Parathyroid adenoma (tissue), 2 donors: ENCODE results near the gene BCAR1.
"Not testable (repeated sequence)": the region's sequence is repeated elsewhere in the genome, so short reads cannot be mapped to it uniquely, and the experiment has no call there.

Experiments used
- H2AFZ ChIP-seq: fragments of 300-600 bp; sonication (generic); one replicate; pipeline ENCODE4 v1.7.0; 2017; ENCODE audit warnings: antibody characterized with exemption, mild to moderate bottlenecking
- H3K27ac ChIP-seq: fragments of 300-600 bp; sonication (generic); one replicate; pipeline ENCODE4 v1.7.0; 2017
- H3K27me3 ChIP-seq: fragments of 300-600 bp; sonication (generic); one replicate; pipeline ENCODE4 v1.7.0; 2017; ENCODE audit warnings: low read length; ENCODE audit not compliant: control insufficient read depth, insufficient read depth
- H3K36me3 ChIP-seq: fragments of 300-600 bp; sonication (generic); one replicate; pipeline ENCODE4 v1.7.0; 2017; ENCODE audit warnings: low read length; ENCODE audit not compliant: control insufficient read depth, insufficient read depth
- H3K4me1 ChIP-seq: fragments of 300-600 bp; sonication (generic); one replicate; pipeline ENCODE4 v1.7.0; 2017; ENCODE audit warnings: control low read depth
- H3K4me2 ChIP-seq: fragments of 300-600 bp; sonication (generic); one replicate; pipeline ENCODE4 v1.7.0; 2017; ENCODE audit warnings: low read length
- H3K4me3 ChIP-seq: fragments of 300-600 bp; sonication (generic); one replicate; pipeline ENCODE4 v1.7.0; 2017; ENCODE audit warnings: low read depth, low read length
- H3K79me2 ChIP-seq: fragments of 300-600 bp; sonication (generic); one replicate; pipeline ENCODE4 v1.7.0; 2017; ENCODE audit warnings: control low read depth
- H3K9ac ChIP-seq: fragments of 300-600 bp; sonication (generic); one replicate; pipeline ENCODE4 v1.7.0; 2017; ENCODE audit warnings: mild to moderate bottlenecking
- H3K9me3 ChIP-seq: fragments of 300-600 bp; sonication (generic); one replicate; pipeline ENCODE4 v1.7.0; 2017; ENCODE audit warnings: low read length; ENCODE audit not compliant: control insufficient read depth
- CTCF ChIP-seq: fragments of 300-600 bp; sonication (generic); IDR thresholded peaks from one replicate; pipeline ENCODE4 v1.7.0; 2017; ENCODE audit warnings: antibody characterized with exemption, mild to moderate bottlenecking
- donor health status: primary hyperparathyroidism.

BCAR1 gene

DNA sequence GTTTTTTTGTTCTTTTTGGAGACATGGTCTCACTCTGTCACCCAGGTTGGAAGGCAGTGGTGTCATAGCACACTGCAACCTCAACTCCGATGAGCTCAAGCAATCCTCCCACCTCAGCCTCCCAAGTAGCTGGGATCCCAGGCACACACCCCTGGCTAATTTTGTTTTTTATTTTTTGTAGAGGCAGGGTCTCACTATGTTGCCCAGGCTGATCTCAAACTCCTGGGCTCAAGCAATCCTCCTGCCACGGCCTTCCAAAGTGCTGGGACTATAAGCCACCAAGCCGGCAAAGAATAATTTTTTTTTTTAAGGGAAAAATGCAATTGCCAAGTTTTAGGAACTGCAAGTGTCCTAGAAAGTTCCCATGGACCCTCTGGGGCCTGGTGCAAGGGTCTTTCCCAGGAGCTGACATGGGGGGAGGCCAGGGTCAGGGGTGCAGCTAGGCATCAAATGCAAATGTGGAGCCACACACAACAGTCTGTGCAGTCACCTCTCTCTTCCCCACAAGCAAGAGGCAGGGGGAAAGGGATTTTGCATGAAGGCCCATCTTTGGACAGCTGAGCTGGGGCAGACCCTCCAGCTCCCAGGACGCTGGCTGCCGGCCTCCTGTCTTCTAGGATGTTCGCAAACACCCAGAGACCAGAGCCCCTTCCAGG lies 20.1 kb upstream of the BCAR1 start:
- no peak overlapping the region for H3K4me3 ChIP-seq
- H3K79me2 ChIP-seq, result no peaks in the 10 kb centered on the region
- TF ChIP-seq CTCF, result no peak
- H3K9ac ChIP-seq, result no peak overlapping the region
- no peak overlapping the region for H3K4me2 ChIP-seq
- no peak overlapping the region for H3K27ac ChIP-seq
- H3K9me3 ChIP-seq, result no peaks in the 10 kb centered on the region
- no peaks in the 10 kb centered on the region for H3K36me3 ChIP-seq
- H3K27me3 ChIP-seq, result no peaks in the 10 kb centered on the region
- H3K4me1 ChIP-seq, result peaks cover 1% of the 10 kb centered on the region
- no peak overlapping the region for H2AFZ ChIP-seq

GRCh38 chr16:75269358-75269757 lies 17.9 kb upstream of the BCAR1 start:
- H3K9me3 ChIP-seq, H3K4me3 ChIP-seq, H3K27ac ChIP-seq, H3K36me3 ChIP-seq, H3K79me2 ChIP-seq, H2AFZ ChIP-seq, H3K9ac ChIP-seq, H3K4me1 ChIP-seq, H3K27me3 ChIP-seq: not testable (repeated sequence)
- H3K4me2 ChIP-seq, result peak overlapping the region; percentile 53

DNA sequence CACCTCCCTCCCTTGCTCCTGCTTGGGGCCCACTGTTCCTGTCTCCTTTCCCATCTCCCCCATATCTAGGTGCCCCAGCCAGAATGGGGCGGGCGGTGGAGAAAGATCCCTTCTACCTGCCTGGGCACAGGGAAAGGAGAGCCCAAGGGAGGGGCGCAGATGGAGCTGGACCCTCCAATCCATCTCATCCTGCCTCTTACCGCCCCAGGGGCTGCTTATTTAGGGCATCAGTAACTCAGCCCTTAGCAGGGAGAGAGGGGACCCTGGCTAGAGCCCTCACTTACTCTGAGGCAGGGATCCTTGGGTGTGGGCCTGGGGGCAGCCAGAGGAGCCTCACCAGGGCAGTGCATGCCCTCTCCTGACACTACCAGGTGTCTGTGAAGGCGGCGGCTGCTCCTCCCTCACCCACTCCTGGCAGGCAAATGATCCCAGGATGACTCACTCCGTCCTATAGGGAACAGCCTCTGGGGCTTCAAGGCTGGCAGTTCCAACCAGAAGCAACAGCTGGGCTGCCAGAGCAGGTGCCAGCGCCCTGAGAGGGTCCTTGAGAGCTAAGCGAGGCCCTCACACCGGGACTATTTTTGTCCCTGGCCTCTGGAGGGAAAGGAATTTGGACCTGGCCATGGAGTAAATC lies 16.3 kb upstream of the BCAR1 start:
- no peak overlapping the region for H3K4me2 ChIP-seq
- H3K27ac ChIP-seq, result no peak overlapping the region
- peaks cover 5% of the 10 kb centered on the region for H3K79me2 ChIP-seq
- peaks cover 23% of the 10 kb centered on the region for H3K4me1 ChIP-seq
- no peaks in the 10 kb centered on the region for H3K27me3 ChIP-seq
- H3K9ac ChIP-seq, result no peak overlapping the region
- no peaks in the 10 kb centered on the region for H3K9me3 ChIP-seq
- H3K36me3 ChIP-seq, result no peaks in the 10 kb centered on the region
- peak overlapping the region; percentile 13 for H2AFZ ChIP-seq
- TF ChIP-seq CTCF, result no peak
- H3K4me3 ChIP-seq, result no peak overlapping the region

DNA sequence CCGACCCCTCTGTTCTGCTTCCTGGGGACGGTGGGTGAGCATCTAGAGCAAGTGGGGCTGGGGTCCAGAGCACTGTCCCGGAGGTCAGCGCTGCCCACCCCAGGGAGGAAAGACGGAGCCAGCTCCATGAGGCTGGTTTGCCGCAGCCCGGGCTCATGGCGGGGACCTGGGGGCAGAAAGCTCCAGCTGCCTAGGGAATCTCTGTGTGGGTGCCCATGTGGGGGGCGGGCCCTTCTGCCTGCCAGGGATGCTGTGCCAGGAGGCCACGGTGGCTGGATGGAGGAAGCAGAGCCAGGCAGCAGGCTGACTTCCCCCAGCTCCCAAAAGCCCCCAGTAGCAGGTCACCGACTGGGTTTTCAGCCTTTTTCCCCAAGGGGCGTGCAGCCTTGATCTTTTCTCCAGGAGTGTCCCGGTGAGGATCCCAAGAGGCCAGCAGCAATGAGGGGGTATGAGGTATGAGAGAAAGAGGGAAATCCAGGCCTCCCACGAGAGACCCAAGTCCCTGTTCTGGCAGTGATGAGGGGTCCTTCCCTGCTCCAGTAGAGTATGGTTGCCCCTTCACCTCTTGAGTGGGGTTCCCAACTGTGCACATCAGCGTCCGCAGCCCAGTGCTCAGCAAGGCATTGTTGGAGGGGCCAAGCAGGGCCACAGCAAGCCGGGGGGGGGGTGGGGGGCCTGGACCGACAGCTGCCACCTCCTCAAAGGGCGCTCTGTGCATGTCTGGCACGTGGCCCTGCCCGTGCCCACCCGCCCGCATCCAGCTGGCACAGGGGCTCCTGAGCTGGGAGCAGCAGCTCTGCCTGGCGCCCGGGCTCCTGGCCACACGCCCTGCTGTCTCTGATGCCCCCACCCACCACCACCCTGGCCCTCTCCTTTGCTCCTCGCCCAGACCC lies 15.6 kb upstream of the BCAR1 start:
- Histone ChIP-seq H3K79me2 (peaks cover 12% of the 10 kb centered on the region), H3K27me3 (no peaks in the 10 kb centered on the region), H3K4me1 (peaks cover 28% of the 10 kb centered on the region), H3K4me3 (no peak overlapping the region), H3K27ac (peak overlapping the region; percentile 62), H3K36me3 (no peaks in the 10 kb centered on the region), H3K9ac (no peak overlapping the region), H3K4me2 (peak overlapping the region; percentile 81), H3K9me3 (no peaks in the 10 kb centered on the region), H2AFZ (peak overlapping the region; percentile 98)
- no peak for TF ChIP-seq CTCF
